KMS-11 (cell line): ENCODE measurements around the gene GALR2.
"Not testable (repeated sequence)": the region's sequence is repeated elsewhere in the genome, so short reads cannot be mapped to it uniquely, and the experiment has no call there.

Source experiments
- H2AFZ ChIP-seq: fragments of 200-600 bp; sonication (generic); 2 replicates; pipeline ENCODE4 v1.6.1; 2016; ENCODE audit warnings: antibody characterized with exemption, mixed run types, low read depth
- H3K27ac ChIP-seq: fragments of 200-600 bp; sonication (generic); 2 replicates; pipeline ENCODE4 v1.6.1; 2016; ENCODE audit warnings: mild to moderate bottlenecking, mixed run types
- H3K27me3 ChIP-seq: fragments of 200-600 bp; sonication (generic); 2 replicates; pipeline ENCODE4 v1.6.1; 2017; ENCODE audit warnings: mild to moderate bottlenecking, low read depth, mixed run types, moderate library complexity; ENCODE audit not compliant: insufficient read depth
- H3K36me3 ChIP-seq: fragments of 200-600 bp; sonication (generic); 2 replicates; pipeline ENCODE4 v1.6.1; 2017; ENCODE audit warnings: mild to moderate bottlenecking, mixed run types; ENCODE audit not compliant: insufficient read depth
- H3K4me1 ChIP-seq: fragments of 200-600 bp; sonication (generic); 2 replicates; pipeline ENCODE4 v1.6.1; 2016; ENCODE audit warnings: mild to moderate bottlenecking, low read depth, mixed run types; ENCODE audit not compliant: poor library complexity, severe bottlenecking
- H3K4me2 ChIP-seq: fragments of 200-600 bp; sonication (generic); 2 replicates; pipeline ENCODE4 v1.7.0; 2016; ENCODE audit warnings: mild to moderate bottlenecking, mixed run types
- H3K4me3 ChIP-seq: fragments of 200-600 bp; sonication (generic); IDR thresholded peaks from 2 replicates; pipeline ENCODE4 v1.6.1; 2017; ENCODE audit warnings: low read depth, low read length, mixed read lengths; ENCODE audit not compliant: insufficient read depth
- H3K79me2 ChIP-seq: fragments of 200-600 bp; sonication (generic); 2 replicates; pipeline ENCODE4 v1.6.1; 2016; ENCODE audit warnings: low read depth, mixed run types; ENCODE audit not compliant: insufficient read depth
- H3K9ac ChIP-seq: fragments of 200-600 bp; sonication (generic); 2 replicates; pipeline ENCODE4 v1.6.1; 2016; ENCODE audit warnings: mild to moderate bottlenecking, mixed run types
- H4K20me1 ChIP-seq: fragments of 200-600 bp; sonication (generic); 2 replicates; pipeline ENCODE4 v1.6.1; 2016; ENCODE audit warnings: mild to moderate bottlenecking, mixed run types; ENCODE audit not compliant: insufficient read depth
- TF ChIP-seq, protein P1 (sequence below): fragments of 200-600 bp; sonication (generic); conservative IDR thresholded peaks from 2 replicates; pipeline ENCODE4 v1.6.1; 2017; ENCODE audit warnings: low read depth, mild to moderate bottlenecking, antibody characterized with exemption, low read length, moderate library complexity, mixed read lengths

GALR2 gene

GRCh38 chr17:76036497-76037261, 37.9 kb upstream of the GALR2 start:
- Histone ChIP-seq H3K79me2 (no peaks in the 10 kb centered on the region), H3K36me3 (peaks cover 4% of the 10 kb centered on the region; the same call in 1 of the 2 replicates), H3K4me3 (no peak overlapping the region), H3K27ac (no peak overlapping the region), H3K4me2 (no peak overlapping the region), H2AFZ (no peak overlapping the region), H3K27me3 (no peaks in the 10 kb centered on the region), H3K9ac (no peak overlapping the region), H3K4me1 (no peaks in the 10 kb centered on the region), H4K20me1 (no peaks in the 10 kb centered on the region)
- TF ChIP-seq, protein P1, sequence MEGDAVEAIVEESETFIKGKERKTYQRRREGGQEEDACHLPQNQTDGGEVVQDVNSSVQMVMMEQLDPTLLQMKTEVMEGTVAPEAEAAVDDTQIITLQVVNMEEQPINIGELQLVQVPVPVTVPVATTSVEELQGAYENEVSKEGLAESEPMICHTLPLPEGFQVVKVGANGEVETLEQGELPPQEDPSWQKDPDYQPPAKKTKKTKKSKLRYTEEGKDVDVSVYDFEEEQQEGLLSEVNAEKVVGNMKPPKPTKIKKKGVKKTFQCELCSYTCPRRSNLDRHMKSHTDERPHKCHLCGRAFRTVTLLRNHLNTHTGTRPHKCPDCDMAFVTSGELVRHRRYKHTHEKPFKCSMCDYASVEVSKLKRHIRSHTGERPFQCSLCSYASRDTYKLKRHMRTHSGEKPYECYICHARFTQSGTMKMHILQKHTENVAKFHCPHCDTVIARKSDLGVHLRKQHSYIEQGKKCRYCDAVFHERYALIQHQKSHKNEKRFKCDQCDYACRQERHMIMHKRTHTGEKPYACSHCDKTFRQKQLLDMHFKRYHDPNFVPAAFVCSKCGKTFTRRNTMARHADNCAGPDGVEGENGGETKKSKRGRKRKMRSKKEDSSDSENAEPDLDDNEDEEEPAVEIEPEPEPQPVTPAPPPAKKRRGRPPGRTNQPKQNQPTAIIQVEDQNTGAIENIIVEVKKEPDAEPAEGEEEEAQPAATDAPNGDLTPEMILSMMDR: no peak

DNA sequence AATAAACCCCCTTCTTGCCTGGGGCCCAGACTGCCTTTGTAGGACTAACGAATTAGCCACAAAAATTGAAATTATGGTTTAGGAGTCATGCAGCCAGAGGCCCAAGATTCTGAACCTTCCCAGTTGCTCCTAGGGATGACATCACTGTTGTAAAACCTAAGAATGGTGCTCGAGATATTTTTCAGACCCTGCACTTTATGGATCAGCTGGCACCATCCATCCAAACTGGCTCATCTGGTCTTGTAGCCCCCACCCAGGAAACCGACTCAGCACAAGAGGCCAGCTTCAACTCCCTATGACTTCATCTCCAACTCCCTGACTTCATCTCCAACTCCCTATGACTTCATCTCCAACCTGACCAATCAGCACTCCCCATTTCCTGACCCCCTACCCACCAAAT, 36.5 kb upstream of the GALR2 start:
- Histone ChIP-seq H3K4me1 (no peaks in the 10 kb centered on the region), H3K9ac (no peak overlapping the region), H2AFZ (no peak overlapping the region), H3K36me3 (peaks cover 4% of the 10 kb centered on the region; the same call in 1 of the 2 replicates), H3K27ac (no peak overlapping the region), H3K4me2 (no peak overlapping the region), H3K27me3 (no peaks in the 10 kb centered on the region), H4K20me1 (no peaks in the 10 kb centered on the region), H3K4me3 (no peak overlapping the region), H3K79me2 (no peaks in the 10 kb centered on the region)
- TF ChIP-seq, protein P1: no peak

- no peak overlapping the region for H3K27ac ChIP-seq
- TF ChIP-seq, protein P1: no peak
- H4K20me1 ChIP-seq: no peaks in the 10 kb centered on the region
- no peak overlapping the region for H3K4me2 ChIP-seq
- no peak overlapping the region for H3K4me3 ChIP-seq
- H2AFZ ChIP-seq: no peak overlapping the region
- peaks cover 4% of the 10 kb centered on the region; the same call in 1 of the 2 replicates for H3K36me3 ChIP-seq
- H3K4me1 ChIP-seq: no peaks in the 10 kb centered on the region
- no peak overlapping the region for H3K9ac ChIP-seq
- no peaks in the 10 kb centered on the region for H3K79me2 ChIP-seq
- no peaks in the 10 kb centered on the region for H3K27me3 ChIP-seq
These were observed 35.5 kb upstream of the GALR2 start for GRCh38 chr17:76039121-76039520.

DNA sequence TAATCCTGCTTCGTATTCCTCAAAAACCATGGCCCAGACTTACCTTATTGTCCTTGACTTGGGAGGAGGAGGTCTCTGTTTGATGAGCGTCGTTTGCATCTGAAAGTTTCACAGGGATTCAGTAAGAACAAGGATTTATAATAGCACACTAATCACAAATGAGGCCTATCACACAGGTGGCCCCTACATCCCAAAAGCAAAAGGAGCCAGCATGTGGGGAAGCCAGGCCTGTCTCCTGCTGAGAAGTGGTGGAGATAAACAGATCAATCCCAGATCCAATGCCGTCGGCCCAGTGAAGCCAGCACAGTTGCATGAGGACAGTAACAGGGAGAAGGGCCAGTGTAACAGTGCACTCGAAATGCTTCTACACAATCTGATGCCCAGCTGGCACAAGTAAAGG, 34.2 kb upstream of the GALR2 start:
- Histone ChIP-seq H3K4me1 (no peaks in the 10 kb centered on the region), H3K4me2 (no peak overlapping the region), H2AFZ (no peak overlapping the region), H4K20me1 (no peaks in the 10 kb centered on the region), H3K4me3 (no peak overlapping the region), H3K36me3 (peaks cover 11% of the 10 kb centered on the region; the same call in 1 of the 2 replicates), H3K27ac (no peak overlapping the region), H3K79me2 (no peaks in the 10 kb centered on the region), H3K9ac (no peak overlapping the region), H3K27me3 (no peaks in the 10 kb centered on the region)
- TF ChIP-seq, protein P1: no peak

DNA sequence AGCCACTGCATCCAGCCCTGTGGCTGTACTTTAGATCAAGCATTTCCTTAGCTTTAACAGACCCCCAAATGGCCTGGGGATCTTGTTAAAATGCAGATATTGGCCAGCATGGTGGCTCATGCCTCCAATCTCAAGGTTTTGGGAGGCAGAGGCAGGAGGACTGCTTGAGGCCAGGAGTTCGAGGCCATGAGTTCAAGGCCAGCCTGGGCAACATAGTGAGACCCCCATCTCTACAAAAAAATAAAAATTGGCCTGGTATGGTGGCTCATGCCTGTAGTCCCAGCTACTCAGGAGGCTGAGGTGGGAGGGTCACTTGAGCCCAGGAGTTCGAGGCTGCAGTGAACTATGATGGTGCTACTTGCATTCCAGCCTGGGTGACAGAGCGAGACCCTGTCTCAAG, 31.7 kb upstream of the GALR2 start:
- H3K27ac ChIP-seq, H2AFZ ChIP-seq, H3K79me2 ChIP-seq, H3K4me3 ChIP-seq, H4K20me1 ChIP-seq, H3K4me1 ChIP-seq, H3K27me3 ChIP-seq, H3K9ac ChIP-seq, H3K4me2 ChIP-seq: not testable (repeated sequence)
- peaks cover 12% of the 10 kb centered on the region; the same call in 1 of the 2 replicates for H3K36me3 ChIP-seq

DNA sequence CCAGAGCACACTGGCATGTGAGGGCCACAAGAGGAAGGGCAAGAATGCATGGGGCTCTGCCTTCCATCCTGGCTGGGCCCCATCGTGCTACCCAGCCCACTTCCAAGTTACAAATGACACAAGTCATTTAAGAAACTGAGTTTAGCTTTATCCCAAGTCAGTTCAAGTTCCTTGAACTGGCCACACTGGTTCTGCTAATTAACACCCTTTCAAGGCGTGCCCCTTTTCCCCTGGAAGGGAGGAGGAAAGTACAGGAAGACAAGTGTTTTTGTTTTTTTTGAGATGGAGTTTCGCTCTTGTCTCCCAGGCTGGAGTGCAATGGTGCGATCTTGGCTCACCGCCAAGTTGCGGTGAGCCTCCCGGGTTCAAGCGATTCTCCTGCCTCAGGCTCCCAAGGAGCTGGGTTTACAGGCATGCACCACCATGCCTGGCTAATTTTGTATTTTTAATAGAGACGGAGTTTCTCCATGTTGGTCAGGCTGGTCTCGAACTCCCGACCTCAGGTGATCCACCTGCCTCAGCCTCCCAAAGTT, 30.0 kb upstream of the GALR2 start:
- not testable (repeated sequence) for H3K9ac ChIP-seq, H3K4me3 ChIP-seq, H2AFZ ChIP-seq, H3K27ac ChIP-seq, H4K20me1 ChIP-seq, H3K4me1 ChIP-seq, H3K79me2 ChIP-seq, H3K4me2 ChIP-seq, H3K27me3 ChIP-seq
- H3K36me3 ChIP-seq: peaks cover 26% of the 10 kb centered on the region; the same call in 1 of the 2 replicates
